Right ventricle myocardium superior (tissue), 1 donor: ENCODE results near the gene ARFGEF2. TPM values are rescaled to one million over a fixed set of nuclear protein-coding genes. Genes with fewer than 3 reads are reported as not detected.
A peak's percentile ranks its signal among the peaks of the same experiment; 100 is the strongest.

Experiments
- ATAC-seq: fragments of 200-7000 bp; cut with Tn5 transposase; one replicate; pipeline ENCODE4 v1.9.1; 2020; ENCODE audit warnings: mild to moderate bottlenecking; ENCODE audit not compliant: poor library complexity
- DNase-seq: peaks from one replicate; pipeline ENCODE4 v3.0.0-alpha.2; 2020
- intact Hi-C: fragments of 100-400 bp; cut with DNase I; formaldehyde crosslinking; loops from one replicate; pipeline ENCODE4 v1.11.2; 2022
- total RNA-seq: library from RNA; stranded (reverse); fragmentation: NEBNext Ultra II Directional; extraction: Animal tissue kit (Norgen Biotek cat#: 25700); gene quantifications from one replicate; pipeline ENCODE4 v1.2.1, GENCODE V29; 2021
- donor health status: DM: no; HTN: yes; CAD: no; lungs with severe emphysema.

Gene ARFGEF2
- total RNA-seq, 1 donor from 2014 or later = 36.8 TPM

GRCh38 chr20:48897305-48898010, 24.1 kb upstream of the ARFGEF2 start:
- intact Hi-C loops = no loop called here
- ATAC-seq = no peak
- no peak for DNase-seq

- DNase-seq (no peak), ATAC-seq (no peak)
- intact Hi-C loops = no loop called here
These were observed 23.3 kb upstream of the ARFGEF2 start for GRCh38 chr20:48898210-48898609.

DNA sequence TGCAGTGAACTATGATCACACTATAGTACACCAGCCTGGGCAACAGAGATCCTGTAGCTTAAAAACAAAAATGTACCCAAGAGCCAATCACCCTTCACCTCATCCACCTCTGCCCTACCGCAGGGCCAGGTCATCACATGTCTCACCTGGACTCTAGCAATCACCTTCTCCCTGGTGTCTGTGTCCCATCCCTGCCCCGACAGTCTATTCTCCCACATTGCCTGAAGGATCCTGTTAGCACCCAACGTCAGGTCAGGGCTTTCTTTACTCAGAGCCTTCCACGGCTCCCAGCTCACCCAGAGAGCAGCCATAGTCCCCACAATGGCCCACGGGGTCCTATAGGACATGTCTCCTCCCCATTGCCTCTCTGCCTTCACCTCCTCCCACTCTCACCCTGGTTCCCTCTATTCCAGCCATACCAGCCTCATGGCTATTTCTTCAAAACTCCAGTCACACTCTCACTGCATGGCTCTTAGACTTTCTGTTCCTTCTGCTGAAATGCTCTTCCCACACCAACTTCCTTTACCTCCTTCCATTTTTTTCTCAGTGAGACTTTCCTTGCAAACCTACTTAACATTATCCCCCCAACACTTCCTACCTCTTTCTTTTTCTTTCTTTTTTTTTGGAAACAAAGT, 22.5 kb upstream of the ARFGEF2 start:
- intact Hi-C loops = no loop called here

GRCh38 chr20:48899881-48900280, 21.6 kb upstream of the ARFGEF2 start:
- intact Hi-C loops = no loop called here

More for the DNA sequence above, 22.5 kb upstream of the ARFGEF2 start:
- ATAC-seq (no peak), DNase-seq (no peak)

DNA sequence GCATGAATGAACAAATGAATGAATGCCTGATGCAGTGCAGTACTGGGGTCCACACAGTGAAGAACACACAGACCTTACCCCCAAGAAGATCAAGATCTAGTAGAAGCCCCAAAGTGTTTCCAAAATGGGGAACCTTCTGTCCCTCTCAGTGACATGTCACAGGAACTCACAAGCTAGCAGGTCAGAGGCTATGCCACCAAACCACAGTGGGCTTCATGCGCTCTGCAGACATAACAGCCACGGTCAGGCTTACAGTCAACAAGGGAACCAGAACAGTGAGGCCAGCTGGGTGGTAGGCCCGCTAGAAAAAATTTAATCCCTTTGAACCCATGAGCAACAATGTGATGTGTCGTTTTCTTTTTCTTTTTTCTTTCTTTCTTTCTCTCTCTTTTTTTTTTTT, 20.2 kb upstream of the ARFGEF2 start:
- DNase-seq = no peak
- intact Hi-C loops = no loop called here
- no peak for ATAC-seq

More at GRCh38 chr20:48899881-48900280, 21.6 kb upstream of the ARFGEF2 start:
- DNase-seq (no peak), ATAC-seq (no peak)

- ATAC-seq = no peak
- intact Hi-C loops = loop anchor here (2.0 kb wide), 1 partner anchor 247 kb away; no protein-coding TSS in a partner anchor
- no peak for DNase-seq
These were observed 17.8 kb upstream of the ARFGEF2 start for GRCh38 chr20:48903705-48904104.

DNA sequence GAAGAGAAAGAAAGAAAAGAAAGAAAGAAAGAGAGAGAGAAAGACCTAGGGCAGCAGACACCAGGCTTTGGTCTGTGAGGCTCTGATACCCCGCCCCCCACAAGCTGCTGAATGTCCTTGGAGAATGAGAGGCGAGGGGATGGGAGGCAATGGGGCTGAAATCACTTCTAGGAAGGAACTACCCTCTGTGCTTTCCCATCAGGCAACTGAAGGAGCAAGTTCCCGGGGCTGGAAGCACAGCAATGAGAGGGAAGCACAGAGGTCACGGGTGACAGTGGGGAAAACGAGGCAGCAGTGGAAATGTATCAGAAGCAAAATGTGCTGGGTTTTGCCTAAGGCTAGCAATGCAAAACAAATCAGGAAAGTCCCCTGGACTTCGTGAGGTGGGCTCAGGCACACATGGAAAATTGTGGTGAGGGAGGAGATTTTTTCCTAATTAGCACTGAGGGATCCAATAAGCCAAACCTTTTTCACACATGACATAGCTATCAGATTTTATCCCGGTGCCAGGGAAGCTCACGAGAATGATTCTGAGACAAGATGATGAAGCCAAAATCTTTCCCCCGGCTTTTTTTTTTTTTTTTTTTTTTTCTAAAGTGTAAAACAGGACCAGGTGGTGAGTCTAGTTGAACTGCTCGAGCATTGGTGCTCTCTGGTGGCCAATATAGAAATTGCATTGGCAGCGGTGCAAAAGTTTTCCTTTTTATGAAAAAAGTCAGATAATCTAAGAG, 16.8 kb upstream of the ARFGEF2 start:
- intact Hi-C loops = loop anchor here (2.0 kb wide), 1 partner anchor 248 kb away; no protein-coding TSS in a partner anchor
- DNase-seq (no peak), ATAC-seq (peak; percentile 71)

- intact Hi-C loops = loop anchor here (2.0 kb wide), 1 partner anchor 248 kb away; no protein-coding TSS in a partner anchor
- DNase-seq (no peak), ATAC-seq (peak; percentile 10)
These were observed 16.2 kb upstream of the ARFGEF2 start for GRCh38 chr20:48905297-48905647.

GRCh38 chr20:48906221-48906877, 15.2 kb upstream of the ARFGEF2 start:
- ATAC-seq = no peak
- no peak for DNase-seq
- intact Hi-C loops = no loop called here

DNA sequence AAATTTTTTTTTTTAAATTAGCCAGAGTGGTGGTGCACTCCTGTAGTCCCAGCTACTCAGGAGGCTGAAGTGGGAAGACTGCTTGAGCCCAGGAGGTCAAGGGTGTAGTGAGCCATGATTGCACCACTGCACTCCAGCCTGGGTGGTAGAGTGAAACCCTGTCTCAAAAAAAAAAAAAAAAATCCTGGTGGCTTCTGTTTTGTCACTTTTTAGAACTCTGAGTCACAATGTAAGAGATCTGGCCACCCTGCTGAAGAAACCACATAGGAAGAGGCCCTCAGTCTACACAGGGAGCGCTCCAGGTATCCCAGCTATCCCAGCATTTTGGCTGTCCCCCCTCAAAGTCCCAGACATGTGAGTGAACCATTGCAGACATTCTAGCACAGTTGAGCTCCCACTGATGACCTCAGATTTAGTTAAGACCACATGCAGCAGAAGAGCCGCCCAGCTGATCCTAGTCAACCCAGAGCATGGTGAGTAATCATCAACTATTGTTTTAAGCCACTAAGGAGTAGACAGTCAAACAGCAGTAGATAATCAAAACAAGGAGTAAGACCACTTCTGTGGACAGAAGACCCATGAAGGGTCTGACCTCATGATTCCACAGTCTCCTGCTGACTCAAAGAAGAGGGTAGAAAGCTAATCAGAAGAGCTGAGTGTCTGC, 12.7 kb upstream of the ARFGEF2 start:
- intact Hi-C loops = no loop called here
- DNase-seq (no peak), ATAC-seq (no peak)

- intact Hi-C loops = no loop called here
- ATAC-seq = no peak
These were observed 11.6 kb upstream of the ARFGEF2 start for GRCh38 chr20:48909910-48910309.

DNA sequence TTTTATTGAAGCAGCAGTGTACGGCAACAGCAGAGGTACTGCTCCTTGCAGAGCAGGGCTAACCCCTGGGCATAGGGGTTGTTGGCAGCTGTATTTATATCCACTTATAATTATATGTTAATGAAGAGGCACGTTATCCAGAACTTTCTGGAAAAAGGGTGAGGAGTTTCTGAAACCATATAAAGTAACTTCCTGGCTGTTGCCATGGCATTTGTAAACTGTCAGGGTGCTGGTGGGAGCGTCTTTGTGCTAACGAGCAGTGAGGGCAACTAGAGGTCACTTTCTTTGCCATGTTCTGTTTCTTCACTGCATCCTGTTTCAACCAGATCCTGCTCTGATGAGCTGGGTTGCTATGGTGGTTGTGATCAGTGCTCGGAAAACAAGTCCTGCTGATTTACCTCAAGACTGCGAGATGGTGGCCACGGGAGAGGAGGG, 11.1 kb upstream of the ARFGEF2 start:
- no peak for DNase-seq
- peak; percentile 45 for ATAC-seq
- intact Hi-C loops = no loop called here

More at GRCh38 chr20:48909910-48910309, 11.6 kb upstream of the ARFGEF2 start:
- DNase-seq = no peak

GRCh38 chr20:48912065-48912464, 9.4 kb upstream of the ARFGEF2 start:
- ATAC-seq (no peak), DNase-seq (no peak)
- intact Hi-C loops = no loop called here

GRCh38 chr20:48916699-48917098, 4.8 kb upstream of the ARFGEF2 start:
- intact Hi-C loops = no loop called here
- DNase-seq (no peak), ATAC-seq (no peak)

DNA sequence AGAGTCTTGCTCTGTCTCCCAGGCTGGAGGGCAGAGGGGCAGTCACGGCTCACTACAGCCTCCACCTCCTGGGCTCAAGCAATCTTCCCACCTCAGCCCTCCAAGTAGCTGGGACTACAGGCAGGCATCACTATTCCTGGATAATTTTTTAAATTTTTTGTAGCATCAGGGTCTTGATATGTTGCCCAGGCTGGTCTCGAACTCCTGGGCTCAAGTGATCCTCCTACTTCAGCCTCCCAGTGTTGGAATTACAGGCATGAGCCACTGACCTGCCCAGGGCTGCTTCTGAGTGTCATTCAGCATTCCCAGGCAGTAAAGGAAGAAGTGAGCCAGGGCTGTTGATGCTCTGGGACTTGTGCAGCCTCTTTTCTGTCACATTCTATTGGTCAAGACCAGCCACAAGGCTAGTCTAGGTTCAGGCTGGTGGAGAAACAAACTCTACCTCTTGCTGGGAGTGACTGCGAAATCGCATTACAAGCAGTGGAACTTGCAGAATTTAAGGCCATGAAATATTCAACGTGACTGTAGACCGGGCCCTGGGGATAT, 2.1 kb upstream of the ARFGEF2 start:
- DNase-seq (no peak), ATAC-seq (no peak)
- intact Hi-C loops = no loop called here

DNA sequence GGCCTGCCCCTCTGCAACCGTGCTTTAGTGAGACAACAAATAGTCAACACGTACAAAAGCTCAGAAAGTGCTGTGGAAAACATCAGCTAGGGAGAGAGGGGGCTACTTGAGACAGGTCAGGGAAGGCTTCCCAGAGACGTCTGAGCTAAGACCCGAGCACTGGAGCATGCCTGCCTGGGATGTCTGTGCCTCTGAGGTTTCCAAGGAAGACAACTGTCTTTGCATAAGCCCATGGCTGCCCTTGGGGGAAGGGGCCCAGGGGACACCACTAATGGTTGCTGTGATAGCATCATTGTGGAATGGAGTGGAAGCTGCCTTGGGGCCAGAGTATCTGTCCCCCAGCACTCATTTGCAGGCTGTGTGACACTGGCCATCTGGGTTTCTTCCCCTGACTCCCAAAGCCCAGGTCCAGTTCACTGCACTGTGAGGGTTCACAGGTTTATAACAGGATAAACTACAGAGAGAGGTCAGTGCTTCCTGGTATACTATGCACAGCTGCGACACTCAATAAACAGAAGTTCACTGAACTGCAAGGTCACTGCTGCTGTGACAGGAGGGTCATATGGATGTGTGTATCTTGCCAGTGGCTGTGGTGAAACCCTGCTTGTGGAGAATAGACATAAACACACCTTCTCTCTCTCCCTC, 1.5 kb upstream of the ARFGEF2 start:
- intact Hi-C loops = no loop called here
- no peak for ATAC-seq

GRCh38 chr20:48920527-48921167, 864 bp upstream of the ARFGEF2 start:
- DNase-seq = no peak

More for the DNA sequence above, 1.5 kb upstream of the ARFGEF2 start:
- no peak for DNase-seq

More at GRCh38 chr20:48920527-48921167, 864 bp upstream of the ARFGEF2 start:
- ATAC-seq = no peak
- intact Hi-C loops = no loop called here
